ENCODE data around the gene OR1J4.

- TF ChIP-seq POLR2A (IDR thresholded peaks at IDR 0.05) (no peak), EP300 (IDR thresholded peaks at IDR 0.05) (no peak)
- TF ChIP-seq, protein P1, sequence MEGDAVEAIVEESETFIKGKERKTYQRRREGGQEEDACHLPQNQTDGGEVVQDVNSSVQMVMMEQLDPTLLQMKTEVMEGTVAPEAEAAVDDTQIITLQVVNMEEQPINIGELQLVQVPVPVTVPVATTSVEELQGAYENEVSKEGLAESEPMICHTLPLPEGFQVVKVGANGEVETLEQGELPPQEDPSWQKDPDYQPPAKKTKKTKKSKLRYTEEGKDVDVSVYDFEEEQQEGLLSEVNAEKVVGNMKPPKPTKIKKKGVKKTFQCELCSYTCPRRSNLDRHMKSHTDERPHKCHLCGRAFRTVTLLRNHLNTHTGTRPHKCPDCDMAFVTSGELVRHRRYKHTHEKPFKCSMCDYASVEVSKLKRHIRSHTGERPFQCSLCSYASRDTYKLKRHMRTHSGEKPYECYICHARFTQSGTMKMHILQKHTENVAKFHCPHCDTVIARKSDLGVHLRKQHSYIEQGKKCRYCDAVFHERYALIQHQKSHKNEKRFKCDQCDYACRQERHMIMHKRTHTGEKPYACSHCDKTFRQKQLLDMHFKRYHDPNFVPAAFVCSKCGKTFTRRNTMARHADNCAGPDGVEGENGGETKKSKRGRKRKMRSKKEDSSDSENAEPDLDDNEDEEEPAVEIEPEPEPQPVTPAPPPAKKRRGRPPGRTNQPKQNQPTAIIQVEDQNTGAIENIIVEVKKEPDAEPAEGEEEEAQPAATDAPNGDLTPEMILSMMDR (IDR thresholded peaks at IDR 0.05): no peak
Measured at GRCh38 chr9:122519376-122519775, 435 bp downstream of the OR1J4 start.
